HG03039 (cell line): ENCODE measurements around the gene MOGAT1.
"Not testable (repeated sequence)": the region's sequence is repeated elsewhere in the genome, so short reads cannot be mapped to it uniquely, and the experiment has no call there.

Experiments used
- ATAC-seq: cut with Tn5 transposase; IDR thresholded peaks from one replicate; pipeline ENCODE4 v1.9.1; 2021; ENCODE audit warnings: mild to moderate bottlenecking, moderate library complexity; ENCODE audit not compliant: unreplicated experiment

The MOGAT1 gene

DNA sequence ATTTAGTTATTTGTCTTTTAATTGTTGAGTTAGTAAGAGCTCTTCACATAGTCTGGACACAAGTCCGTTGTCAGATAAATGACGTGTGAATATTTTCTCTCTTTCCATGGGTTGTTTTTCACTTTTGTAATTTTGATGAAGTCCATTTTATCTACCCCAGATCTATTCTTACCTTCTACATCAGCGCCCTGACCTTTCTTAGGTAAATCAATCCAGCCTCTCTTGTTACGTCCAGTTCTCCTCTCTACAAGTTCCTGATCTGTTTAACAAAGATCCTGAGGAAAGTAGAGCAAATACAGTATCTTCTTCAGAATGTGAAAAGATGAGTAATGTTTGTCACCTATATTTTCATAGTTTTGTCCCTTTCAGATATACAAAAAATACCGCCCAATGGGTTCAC, 66.9 kb downstream of the MOGAT1 start:
- no peak for ATAC-seq

DNA sequence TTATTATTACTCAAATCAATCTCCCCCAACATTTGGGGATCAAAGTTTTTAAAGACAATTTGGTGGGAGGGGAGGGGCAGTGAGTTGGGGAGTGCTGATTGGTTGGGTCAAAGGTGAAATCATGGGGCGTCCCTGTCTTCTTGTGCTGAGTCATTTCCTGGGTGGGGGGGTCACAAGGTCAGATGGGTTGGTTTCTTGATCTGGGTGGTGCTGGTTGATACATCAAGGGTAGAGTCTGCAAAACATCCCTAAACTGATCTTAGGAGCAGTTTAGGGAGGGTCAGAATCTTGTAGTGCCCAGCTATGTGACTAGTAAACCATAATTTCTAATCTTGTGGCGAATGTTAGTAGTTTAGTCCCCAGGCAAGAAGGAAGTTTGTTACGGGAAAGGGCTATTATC, 67.4 kb downstream of the MOGAT1 start:
- ATAC-seq: no peak

DNA sequence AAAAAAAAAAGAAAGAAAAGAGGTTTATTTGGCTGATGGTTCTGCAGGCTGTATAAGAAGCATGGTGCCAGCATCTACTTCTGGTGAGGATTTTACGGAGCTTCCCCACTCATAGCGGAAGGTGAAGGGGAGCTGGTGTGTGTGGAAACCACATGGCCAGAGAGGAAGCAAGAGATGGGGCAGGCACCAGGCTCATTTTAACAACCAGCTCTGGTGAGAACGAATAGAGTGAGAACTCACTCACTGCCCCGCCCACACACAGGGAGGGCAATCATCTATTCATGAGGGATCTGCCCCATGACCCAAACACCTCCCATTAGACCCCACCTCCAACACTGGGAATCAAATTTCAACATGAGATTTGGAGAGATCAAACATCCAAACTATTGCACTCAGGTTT, 68.5 kb downstream of the MOGAT1 start:
- ATAC-seq: no peak

DNA sequence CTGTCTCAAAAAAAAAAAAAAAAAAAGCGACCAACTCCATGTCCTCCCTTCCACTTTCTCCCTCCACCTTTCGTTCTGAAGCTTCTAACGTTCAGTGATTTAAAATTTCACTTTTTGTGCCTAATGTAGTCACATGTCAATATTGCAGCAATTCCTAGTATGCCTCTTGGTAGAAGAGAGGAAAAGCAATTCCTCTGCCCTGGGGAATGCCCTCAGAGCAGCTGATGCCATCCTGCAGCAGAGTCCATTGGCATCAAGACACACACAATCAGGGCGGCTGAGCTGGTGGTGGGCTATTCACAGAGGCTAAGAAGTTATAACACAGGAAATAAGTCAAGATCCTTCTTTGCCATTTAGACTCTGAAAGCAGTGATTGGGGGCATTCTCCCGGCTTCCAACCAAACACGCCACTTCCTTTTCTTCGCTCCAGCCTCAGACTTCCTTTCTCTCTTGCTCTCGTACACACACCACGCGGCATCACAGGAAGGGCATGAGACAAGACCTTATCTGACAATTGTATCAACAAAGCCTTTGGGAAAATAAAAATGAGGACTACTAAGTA, 71.9 kb downstream of the MOGAT1 start:
- no peak for ATAC-seq

DNA sequence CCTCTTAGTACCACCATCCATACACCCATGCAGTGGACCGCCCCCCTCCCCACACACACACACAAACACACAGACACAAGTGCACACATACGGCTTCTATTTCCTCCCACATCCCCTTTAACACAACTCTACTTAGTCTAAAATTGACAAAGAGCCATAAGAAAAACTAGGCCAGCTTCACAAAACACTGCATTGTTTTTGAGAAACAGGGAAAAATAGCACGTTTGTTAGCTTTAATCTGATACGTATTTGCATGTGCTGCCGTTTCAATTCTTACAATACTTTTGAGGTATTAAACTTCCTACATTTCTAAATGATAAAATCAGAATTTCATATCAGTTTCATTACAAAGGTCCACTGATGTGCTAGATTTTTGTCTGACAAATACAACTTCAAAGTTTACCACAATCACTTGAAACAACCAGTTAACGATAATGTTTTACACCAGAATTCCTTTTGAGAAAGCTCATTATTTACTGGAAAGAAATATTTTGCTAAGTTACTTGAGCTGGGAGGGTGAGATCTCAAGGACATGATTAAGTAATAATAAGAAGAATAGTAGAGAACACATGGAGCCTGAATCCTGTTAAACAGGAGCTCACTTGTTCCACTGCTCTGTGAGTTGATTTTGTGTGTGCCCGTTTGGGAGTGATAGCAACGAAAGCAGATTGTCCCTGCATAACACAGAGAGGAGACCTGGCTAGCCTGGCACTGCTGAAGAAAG, 74.5 kb downstream of the MOGAT1 start:
- no peak for ATAC-seq

DNA sequence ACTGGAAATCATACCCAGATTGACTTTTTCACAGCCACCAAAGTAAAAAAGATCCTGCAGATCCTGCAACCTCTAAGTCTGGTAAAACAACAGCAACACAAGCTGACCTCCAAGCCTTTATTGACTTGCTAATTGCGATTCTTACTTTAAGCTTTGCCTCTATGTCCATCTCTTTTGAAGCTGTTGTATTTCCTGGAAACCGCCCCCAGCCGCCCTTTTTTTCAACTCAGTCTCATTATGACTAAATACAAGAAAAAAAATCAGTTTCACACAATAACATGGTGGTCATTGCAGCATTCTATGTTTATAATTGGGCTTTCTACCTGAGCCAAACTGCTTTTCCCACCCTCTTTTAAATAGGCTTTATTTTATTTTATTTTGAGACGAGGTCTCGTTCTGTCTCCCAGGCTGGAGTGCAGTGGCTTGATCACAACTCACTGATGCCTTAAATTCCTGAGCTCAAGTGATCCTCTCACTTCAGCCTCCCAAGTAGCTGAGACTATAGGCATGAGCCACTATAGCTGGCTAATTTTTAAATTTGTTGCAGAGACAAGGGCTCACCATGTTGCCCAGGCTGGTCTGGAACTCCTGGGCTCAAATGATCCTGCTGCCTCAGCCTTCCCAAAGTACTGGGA, 76.2 kb downstream of the MOGAT1 start:
- peak; percentile 66 for ATAC-seq

DNA sequence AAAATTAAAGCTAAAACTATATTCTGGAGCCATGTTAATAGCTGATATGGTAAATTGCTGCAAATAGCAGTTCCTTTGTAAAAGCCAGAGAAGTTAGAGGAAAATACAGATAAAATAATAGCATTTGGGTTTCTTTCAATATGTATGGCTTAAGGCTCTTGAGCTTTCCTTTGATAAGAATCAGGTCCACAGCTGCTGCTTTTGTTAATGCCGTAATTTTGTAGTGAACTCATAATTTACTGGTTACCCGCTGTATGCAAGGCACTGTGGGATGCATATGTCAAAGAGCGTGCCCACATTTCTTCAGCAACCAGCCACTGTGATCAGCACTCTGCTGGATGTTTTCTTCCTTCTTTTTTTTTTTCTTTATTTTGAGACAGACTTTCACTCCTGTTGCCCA, 79.1 kb downstream of the MOGAT1 start:
- no peak for ATAC-seq

DNA sequence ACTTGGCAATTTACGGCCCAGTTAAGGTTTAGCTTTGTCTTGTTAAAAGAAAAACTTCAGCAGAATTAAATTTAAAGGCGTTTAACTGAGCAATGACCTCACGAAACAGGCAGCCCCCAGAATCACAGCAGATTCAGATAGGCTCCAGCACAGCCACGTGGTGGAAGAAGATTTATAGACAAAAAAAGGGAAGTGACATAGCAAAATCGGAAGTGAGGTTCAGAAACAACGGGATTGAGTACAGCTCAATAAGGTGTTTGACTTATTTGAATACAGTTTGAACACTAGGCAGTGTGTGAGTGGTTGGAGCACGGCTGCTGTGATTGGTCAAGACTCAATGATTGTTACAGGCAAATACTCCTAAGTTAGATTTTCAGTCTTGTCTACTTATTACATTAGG, 79.8 kb downstream of the MOGAT1 start:
- no peak for ATAC-seq

DNA sequence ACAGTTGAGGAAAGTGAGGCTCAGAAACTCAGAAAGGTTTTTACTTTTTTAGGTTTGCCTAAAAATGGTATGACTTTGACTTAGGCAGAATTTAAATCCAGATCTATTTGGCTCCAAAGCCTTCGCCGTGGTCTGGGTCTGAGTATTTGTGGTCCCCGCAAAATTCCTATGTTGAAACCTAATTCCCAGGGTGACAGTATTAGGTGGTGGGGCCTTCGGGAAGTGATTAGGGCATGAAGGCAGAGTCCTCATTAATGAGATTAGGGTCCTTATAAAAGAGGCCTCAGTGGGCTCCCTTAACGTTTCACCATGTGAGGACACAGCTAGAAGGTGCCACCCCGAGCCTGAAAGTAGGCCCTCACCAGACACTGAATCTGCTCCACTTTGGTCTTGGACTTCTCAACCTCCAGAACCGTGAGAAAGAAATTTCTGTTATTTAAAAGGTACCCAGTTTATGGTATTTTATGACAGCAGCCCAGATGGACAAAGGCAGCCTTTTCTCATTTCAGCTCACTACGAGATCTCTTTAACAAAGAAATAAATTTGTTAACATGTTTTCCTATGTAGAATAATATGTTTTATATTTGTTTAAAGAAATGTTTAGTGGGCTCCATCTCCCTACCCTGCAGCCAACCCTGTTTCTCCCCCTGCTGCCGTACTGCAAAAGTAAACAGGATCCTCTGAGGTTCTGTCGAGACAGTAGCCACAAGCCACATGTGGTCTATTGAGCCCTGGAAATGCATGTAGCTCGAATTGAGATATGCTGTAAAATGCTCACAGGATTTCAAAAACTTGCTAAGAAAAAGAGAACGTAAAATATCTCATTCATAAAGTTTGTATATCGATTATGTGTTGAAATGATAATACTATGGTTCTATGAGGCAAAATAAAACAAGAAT, 80.6 kb downstream of the MOGAT1 start:
- no peak for ATAC-seq

DNA sequence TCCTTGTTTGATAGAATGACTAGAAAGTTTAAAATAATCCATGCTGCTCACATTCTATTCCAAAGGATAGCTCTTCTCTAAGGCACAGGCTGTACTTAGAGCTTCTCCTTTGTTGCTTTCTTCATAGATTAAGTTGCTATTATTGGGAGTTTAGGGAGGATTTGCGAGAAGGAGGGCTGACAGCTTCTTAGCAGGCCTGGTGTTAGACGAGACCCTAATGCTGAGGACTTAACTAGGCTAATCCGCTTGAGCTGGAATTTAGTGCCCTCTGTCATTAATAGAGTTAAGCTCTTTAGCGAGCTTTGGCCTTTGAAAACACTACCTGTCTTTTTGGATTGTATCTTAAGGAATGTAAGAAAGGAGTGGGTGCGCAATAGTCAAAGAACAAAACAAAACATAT, 81.3 kb downstream of the MOGAT1 start:
- ATAC-seq: no peak

DNA sequence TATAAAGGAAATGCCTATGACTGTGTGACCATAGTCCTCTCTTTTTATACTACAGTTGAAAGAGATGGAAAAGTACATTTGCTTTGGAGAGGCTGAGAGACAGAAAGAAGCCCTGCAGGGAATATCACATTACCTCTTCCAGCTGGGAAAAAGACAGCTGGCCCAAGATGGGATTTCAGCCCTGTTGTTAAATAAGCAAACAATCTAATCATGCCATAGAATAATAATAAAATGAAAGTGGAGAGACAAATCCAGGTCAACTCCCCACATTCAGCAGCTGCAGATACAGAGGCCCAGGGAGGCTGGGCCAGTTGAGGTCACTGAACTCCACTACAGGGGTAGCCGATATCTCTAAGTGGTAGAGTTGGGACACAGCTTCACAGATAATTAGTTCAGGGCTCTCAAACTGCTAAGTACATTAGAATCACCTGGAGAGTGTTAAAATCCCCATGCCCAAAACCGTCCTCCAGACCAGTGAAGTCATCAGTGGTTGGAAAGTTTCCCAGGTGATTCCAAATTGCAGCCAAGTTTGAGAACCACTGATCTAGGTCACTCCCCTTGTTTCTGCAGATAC, 81.9 kb downstream of the MOGAT1 start:
- ATAC-seq: no peak

DNA sequence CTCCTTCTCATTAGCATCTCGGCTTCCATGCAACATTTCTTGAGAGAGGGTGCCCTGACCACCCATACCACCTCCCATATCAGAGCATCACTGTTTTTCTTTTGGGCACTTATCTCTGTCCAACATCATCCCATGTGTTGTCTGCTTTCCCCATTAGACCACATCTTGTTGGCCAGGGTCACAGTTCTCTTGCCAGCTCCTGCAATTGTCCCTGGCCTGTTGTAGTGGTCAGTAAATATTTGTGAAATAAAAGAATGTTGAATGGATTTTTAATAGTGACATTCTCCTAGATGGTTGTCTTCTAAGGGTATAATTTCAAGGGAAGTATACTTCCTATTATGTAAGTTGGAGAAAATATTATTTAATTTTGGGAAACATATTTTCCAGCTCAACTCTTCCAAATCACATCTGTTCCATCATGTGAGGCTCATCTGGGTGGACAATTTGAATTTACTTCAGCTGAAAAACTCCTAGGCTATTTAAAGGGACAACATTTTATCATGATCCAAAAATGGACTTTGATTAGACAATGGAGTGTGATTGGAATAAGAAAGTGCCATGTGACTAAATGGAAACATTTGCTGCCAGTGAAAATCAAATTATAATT, 83.0 kb downstream of the MOGAT1 start:
- ATAC-seq: no peak

DNA sequence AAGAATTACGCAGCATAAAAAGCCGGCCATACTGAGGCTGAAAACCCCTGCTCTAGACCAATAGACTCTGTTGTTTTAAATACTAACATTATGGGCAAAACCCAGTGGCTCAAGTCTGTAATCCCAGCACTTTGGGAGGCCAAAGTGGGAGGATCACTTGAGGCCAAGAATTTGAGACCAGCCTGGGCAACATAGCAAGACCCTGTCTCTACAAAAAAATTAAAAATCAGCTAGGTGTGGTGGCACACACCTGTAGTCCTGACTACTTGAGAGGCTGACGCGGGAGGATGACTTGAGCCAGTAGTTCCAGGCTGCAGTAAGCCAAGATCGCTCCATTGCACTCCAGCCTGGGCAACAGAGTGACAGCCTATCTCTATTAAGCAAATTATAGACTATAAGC, 84.1 kb downstream of the MOGAT1 start:
- not testable (repeated sequence) for ATAC-seq

DNA sequence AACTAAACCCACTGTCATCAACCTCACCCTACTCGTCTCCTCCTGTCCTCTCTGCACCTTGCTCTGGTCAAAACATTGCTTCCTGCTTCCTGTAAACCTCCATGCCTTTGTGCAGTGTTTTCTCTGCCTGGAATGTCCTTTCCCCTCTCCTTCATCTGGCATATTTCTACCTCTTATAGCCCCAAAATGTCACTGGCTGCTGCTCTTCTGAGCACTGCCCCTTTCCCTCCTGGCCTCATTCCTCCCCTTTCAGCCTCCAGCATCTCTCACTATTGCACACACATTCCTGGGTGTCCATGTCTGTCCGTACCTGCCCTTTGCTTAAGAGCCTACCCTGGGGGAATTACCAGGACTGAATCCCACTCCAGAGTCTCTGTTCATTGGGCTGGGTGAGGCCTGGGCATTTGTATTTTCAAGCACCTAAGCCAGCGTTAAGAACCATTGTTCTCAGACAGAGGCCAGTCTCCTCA, 84.9 kb downstream of the MOGAT1 start:
- ATAC-seq: no peak

DNA sequence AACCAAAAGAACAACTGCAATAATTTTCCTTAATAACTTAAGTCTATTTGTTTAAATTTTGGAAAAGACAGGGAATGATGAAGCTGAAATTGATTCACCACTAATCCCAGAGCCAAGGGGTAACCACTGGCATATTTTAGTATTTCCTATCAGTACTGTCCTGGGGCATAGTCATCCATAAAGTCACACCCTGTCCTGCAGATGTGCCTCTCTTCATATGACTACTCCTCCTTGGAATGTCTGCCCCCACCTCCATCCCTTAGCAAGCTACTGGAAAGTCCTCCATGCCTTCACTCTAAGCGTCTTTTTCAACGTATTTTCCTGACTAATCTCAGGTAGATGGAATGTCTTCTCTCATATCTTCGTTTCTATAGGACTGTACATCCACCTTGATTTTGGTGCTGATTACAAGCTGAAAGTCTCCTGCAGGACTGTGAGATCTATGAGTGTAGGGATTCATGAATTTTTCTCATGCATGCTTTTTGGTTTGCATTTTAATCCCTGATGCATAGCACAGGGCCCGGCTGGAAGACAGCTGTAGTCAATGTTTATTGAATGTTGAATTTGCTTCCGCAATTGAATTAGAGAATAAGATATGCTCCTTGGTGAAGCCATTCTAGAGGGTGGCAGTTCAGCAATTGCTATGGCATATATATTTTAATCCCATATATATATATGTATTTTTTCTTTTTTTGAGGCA, 85.6 kb downstream of the MOGAT1 start:
- ATAC-seq: no peak
